Gastrocnemius medialis (tissue), 4 donors: ENCODE data around the gene LRRC71.

Experiments used
- CTCF ChIP-seq, 5 experiments: fragments of 450-650 bp in 3 of 5; fragments of 200-600 bp in 2 of 5; sonication (generic) in 2 of 5; IDR thresholded peaks in 4 of 5; conservative IDR thresholded peaks in 1 of 5; 1 replicate in 4 of 5; 2 replicates in 1 of 5; pipeline ENCODE4 v1.5.1; 2016 to 2019; ENCODE audit warnings: antibody characterized with exemption in 5 of 5, mild to moderate bottlenecking in 3 of 5, moderate library complexity in 3 of 5
- POLR2A ChIP-seq, 2 donors: fragments of 450-650 bp; IDR thresholded peaks; one replicate each; pipeline ENCODE4 v1.6.1; 2017; ENCODE audit warnings: antibody characterized with exemption in 2 of 2, mild to moderate bottlenecking in 2 of 2, moderate library complexity in 2 of 2

GRCh38 chr1:156898971-156899664 is 21.3 kb upstream of the LRRC71 start:
- TF ChIP-seq CTCF (IDR thresholded peaks at IDR 0.05 in 4 of 5, conservative IDR thresholded peaks at IDR 0.05 in 1 of 5) (no peak), POLR2A (IDR thresholded peaks at IDR 0.05) (no peak)
